ENCODE measurements around the gene HSDL1. TPM values are rescaled to one million over a fixed set of nuclear protein-coding genes. Genes with fewer than 3 reads are reported as not detected.

HSDL1 gene
- total RNA-seq, 1 donor from 2014 or later, result 101 TPM

DNA sequence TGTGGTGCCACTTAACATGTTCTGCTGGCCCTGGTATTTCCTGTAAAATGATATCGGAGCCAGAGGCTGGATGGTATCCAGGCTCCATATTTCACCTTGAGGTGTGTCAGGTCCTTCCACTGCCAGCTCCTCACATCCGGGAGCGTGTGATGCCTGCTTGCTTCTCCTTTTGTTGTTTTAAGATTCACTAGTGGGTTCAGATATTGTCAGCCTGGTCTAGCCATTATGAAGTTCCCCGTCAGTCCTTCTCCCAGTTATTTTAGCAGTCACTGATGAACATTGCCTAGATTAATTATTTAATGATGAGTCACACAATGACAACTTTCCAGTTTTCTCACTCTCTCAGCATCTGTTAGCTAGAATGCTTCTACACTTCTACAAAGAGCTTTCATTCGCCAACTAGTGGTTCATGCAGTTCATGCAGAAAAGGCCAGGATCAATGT, 11.4 kb upstream of the HSDL1 start:
- Histone ChIP-seq H3K4me2 (no peak overlapping the region), H3K36me3 (no peaks in the 10 kb centered on the region), H3F3A (ENCODE audit: low read depth) (no peaks in the 10 kb centered on the region), H3K4me1 (no peaks in the 10 kb centered on the region), H3K79me2 (ENCODE audit: low read depth) (no peaks in the 10 kb centered on the region), H2AFZ (replicated peaks) (no peak overlapping the region), H3K4me3 (no peak overlapping the region), H3K9ac (no peak overlapping the region), H3K27ac (no peak overlapping the region), H4K20me1 (ENCODE audit: low read depth) (no peaks in the 10 kb centered on the region), H3K27me3 (no peaks in the 10 kb centered on the region), H3K9me3 (ENCODE audit: low read depth) (no peaks in the 10 kb centered on the region)
- no peak for DNase-seq (ENCODE audit: low spot score)
- Mint-ChIP-seq H3K27ac (no peak overlapping the region), H3K4me1 (peaks cover 6% of the 10 kb centered on the region), H3K9me3 (no peaks in the 10 kb centered on the region), H3K27me3 (ENCODE audit: insufficient read depth, low read depth) (peaks cover 5% of the 10 kb centered on the region), H3K36me3 (no peaks in the 10 kb centered on the region), H3K4me3 (no peak overlapping the region)
- TF ChIP-seq EZH2phosphoT487 (IDR thresholded peaks at IDR 0.05) (no peak), EZH2 (IDR thresholded peaks at IDR 0.05) (no peak)
- TF ChIP-seq, protein P1, sequence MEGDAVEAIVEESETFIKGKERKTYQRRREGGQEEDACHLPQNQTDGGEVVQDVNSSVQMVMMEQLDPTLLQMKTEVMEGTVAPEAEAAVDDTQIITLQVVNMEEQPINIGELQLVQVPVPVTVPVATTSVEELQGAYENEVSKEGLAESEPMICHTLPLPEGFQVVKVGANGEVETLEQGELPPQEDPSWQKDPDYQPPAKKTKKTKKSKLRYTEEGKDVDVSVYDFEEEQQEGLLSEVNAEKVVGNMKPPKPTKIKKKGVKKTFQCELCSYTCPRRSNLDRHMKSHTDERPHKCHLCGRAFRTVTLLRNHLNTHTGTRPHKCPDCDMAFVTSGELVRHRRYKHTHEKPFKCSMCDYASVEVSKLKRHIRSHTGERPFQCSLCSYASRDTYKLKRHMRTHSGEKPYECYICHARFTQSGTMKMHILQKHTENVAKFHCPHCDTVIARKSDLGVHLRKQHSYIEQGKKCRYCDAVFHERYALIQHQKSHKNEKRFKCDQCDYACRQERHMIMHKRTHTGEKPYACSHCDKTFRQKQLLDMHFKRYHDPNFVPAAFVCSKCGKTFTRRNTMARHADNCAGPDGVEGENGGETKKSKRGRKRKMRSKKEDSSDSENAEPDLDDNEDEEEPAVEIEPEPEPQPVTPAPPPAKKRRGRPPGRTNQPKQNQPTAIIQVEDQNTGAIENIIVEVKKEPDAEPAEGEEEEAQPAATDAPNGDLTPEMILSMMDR (IDR thresholded peaks at IDR 0.05), result no peak

DNA sequence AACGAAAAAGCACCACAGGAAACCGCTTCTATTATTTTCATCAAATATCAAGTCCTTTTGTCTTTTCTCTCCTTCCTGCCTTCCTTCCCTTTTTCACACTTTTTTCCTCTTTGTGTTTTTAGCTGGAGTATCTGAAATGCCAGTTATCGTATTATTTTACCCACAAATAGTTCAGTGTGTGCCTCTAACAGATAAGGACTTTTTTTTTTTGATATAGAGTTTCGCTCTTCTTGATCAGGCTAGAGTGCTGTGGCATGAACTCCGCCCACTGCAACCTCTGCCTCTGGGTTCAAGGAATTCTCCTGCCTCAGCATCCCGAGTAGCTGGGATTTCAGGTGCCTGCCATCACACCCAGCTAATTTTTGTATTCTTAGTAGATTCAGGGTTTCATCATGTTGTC, 10.8 kb upstream of the HSDL1 start:
- Histone ChIP-seq H3K27ac (no peak overlapping the region), H3K4me2 (no peak overlapping the region), H3K9me3 (ENCODE audit: low read depth) (no peaks in the 10 kb centered on the region), H3K9ac (no peak overlapping the region), H3K4me1 (no peaks in the 10 kb centered on the region), H3K4me3 (no peak overlapping the region), H2AFZ (replicated peaks) (no peak overlapping the region), H3K36me3 (no peaks in the 10 kb centered on the region), H4K20me1 (ENCODE audit: low read depth) (no peaks in the 10 kb centered on the region), H3K79me2 (ENCODE audit: low read depth) (no peaks in the 10 kb centered on the region), H3K27me3 (no peaks in the 10 kb centered on the region), H3F3A (ENCODE audit: low read depth) (no peaks in the 10 kb centered on the region)
- H3K4me3 Mint-ChIP-seq, result no peak overlapping the region
- H3K36me3 Mint-ChIP-seq, result no peaks in the 10 kb centered on the region
- TF ChIP-seq EZH2 (IDR thresholded peaks at IDR 0.05) (no peak), EZH2phosphoT487 (IDR thresholded peaks at IDR 0.05) (no peak)
- TF ChIP-seq, protein P1 (IDR thresholded peaks at IDR 0.05), result no peak
- H3K4me1 Mint-ChIP-seq, result peaks cover 6% of the 10 kb centered on the region
- H3K27ac Mint-ChIP-seq, result no peak overlapping the region
- H3K27me3 Mint-ChIP-seq (ENCODE audit: insufficient read depth, low read depth), result peaks cover 5% of the 10 kb centered on the region
- no peaks in the 10 kb centered on the region for H3K9me3 Mint-ChIP-seq
- no peak for DNase-seq (ENCODE audit: low spot score)

DNA sequence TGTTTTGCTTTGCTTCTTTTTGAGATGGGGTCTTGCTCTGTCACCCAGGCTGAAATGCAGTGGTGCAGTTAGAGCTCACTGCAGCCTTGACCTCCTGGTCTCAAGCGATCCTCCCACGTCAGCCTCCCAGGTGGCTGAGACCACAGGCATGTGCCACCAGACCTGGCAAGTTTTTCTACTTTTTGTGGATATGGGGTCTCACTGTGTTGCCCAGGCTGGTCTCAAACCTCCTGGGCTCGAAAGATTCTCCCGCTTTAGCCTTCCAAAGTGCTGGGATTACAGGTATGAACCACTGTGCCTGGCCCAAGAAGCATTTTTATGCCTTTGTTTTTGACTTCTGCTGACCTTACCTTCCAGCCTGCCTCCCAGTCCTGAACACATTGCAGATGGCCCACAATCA, 10.2 kb upstream of the HSDL1 start:
- Histone ChIP-seq H3K4me1 (no peaks in the 10 kb centered on the region), H2AFZ (replicated peaks) (no peak overlapping the region), H3K9ac (no peak overlapping the region), H3K4me3 (no peak overlapping the region), H3K9me3 (ENCODE audit: low read depth) (no peaks in the 10 kb centered on the region), H3K27ac (no peak overlapping the region), H3K27me3 (no peaks in the 10 kb centered on the region), H3K4me2 (no peak overlapping the region), H3K36me3 (no peaks in the 10 kb centered on the region), H3K79me2 (ENCODE audit: low read depth) (no peaks in the 10 kb centered on the region), H3F3A (ENCODE audit: low read depth) (no peaks in the 10 kb centered on the region), H4K20me1 (ENCODE audit: low read depth) (no peaks in the 10 kb centered on the region)
- Mint-ChIP-seq H3K4me1 (peaks cover 6% of the 10 kb centered on the region), H3K27ac (no peak overlapping the region), H3K4me3 (no peak overlapping the region), H3K9me3 (no peaks in the 10 kb centered on the region), H3K27me3 (ENCODE audit: insufficient read depth, low read depth) (peaks cover 5% of the 10 kb centered on the region), H3K36me3 (no peaks in the 10 kb centered on the region)
- DNase-seq (ENCODE audit: low spot score), result no peak
- no peak for TF ChIP-seq EZH2 (IDR thresholded peaks at IDR 0.05)
- TF ChIP-seq, protein P1 (IDR thresholded peaks at IDR 0.05), result no peak
- no peak for TF ChIP-seq EZH2phosphoT487 (IDR thresholded peaks at IDR 0.05)
